ENCODE results near the gene CPT1C. TPM values are rescaled to one million over a fixed set of nuclear protein-coding genes. Genes with fewer than 3 reads are reported as not detected.

Gene CPT1C
- polyA plus RNA-seq, 2 of the 4 experiments (the other 2 are of a cell fraction), result 8.5 to 15.4 TPM

DNA sequence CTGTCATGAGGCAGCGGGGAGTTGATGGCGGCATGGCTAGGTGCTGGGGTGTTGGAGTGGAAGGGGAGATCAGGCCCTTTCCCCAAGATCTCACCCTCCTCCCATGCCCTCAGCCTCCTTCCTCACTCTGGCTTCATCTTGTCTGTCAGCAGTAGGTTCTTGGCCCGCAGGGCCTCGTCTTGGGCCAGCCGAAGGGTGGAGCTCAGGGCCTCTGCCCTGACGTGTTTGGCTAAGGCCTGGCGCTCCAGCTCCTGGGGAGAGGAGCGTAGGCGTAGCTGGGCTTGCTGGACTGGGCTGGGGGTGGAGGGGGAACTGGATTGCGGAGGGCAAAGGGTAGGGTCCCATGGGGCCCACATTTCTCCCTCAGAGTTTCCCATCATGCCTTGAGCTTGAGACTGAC, 49.0 kb downstream of the CPT1C start:
- no peak overlapping the region for H3K27ac ChIP-seq
- CTCF ChIA-PET, result interaction anchor here (1.4 to 1.6 kb wide), 2 partner anchors 12 to 59 kb away, joined by 3 to 6 read pairs; no protein-coding TSS in a partner anchor
- WGBS (ENCODE audit: missing lambda C conversion rate), result 93% methylated on average over 10 of the region's 10 CpGs
- FAIRE-seq, result no peak
- no peaks in the 10 kb centered on the region for H3K4me1 ChIP-seq
- DNase-seq (ENCODE audit: low read depth in 1 of 2, low spot score in 1 of 2), result no peak
- H3K4me3 ChIP-seq, result no peak overlapping the region
- H3K9me3 ChIP-seq, result no peaks in the 10 kb centered on the region
- ATAC-seq, result no peak
- TF ChIP-seq EHMT2 (IDR thresholded peaks at IDR 0.05; ENCODE audit: low read depth) (no peak), POLR2A (IDR thresholded peaks at IDR 0.05; ENCODE audit: low read length) (peak; percentile 22; the same call in 1 of the 2 replicates)
- TF ChIP-seq, protein P1, sequence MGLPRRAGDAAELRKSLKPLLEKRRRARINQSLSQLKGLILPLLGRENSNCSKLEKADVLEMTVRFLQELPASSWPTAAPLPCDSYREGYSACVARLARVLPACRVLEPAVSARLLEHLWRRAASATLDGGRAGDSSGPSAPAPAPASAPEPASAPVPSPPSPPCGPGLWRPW (IDR thresholded peaks at IDR 0.05), result no peak
- no peak overlapping the region for H3K4me2 ChIP-seq
- POLR2A ChIA-PET, result no interaction called here

DNA sequence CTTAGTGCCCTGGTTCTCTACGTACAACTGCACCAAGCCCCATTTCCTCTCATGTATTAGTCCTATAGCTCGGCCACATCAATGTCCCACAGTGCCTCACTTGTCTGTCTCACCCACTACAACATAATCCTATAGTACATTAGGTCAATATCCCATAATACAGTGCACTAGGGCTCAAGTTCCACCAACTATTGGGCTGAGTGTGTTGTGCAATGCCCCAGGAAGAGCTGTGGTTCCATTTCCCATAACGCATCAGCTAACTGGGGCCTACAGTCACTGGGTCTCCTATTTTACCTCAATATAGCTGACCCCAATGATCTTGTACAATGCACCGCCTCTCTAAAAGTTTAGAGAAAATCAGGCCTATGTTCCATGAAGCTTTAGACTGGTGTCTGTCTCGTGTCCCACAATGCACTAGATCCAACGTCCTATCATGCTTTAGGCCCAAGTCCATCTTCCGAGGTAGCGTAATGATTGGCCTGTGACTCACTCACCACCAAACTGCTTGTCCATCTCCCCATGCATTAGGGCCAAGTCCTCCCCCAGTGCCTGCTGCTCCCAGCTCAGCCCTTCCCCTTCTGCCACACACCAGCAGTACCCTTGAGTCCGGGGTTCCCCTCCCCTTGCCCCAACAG, 50.4 kb downstream of the CPT1C start:
- ATAC-seq (no peak), DNase-seq (ENCODE audit: low read depth in 1 of 2, low spot score in 1 of 2) (no peak), FAIRE-seq (no peak)
- ChIA-PET CTCF (interaction anchor here (0.8 to 1.6 kb wide), 7 partner anchors 12 to 69 kb away, joined by 3 to 6 read pairs (median 3); partner anchors contain the start of gene PRMT1), POLR2A (no interaction called here)
- no peak overlapping the region for H3K27ac ChIP-seq
- no peak overlapping the region for H3K4me3 ChIP-seq
- no peak overlapping the region for H3K4me2 ChIP-seq
- no peaks in the 10 kb centered on the region for H3K4me1 ChIP-seq
- no peaks in the 10 kb centered on the region for H3K9me3 ChIP-seq
- 78% methylated on average over 9 of the region's 9 CpGs for WGBS (ENCODE audit: missing lambda C conversion rate)
- TF ChIP-seq TP53 (CRISPR knock-in tag; IDR thresholded peaks at IDR 0.05) (no peak), CEBPB (IDR thresholded peaks at IDR 0.05) (0 out of 4 replicates have a peak, but pooled peaks of 1 of the 2 experiments have one; percentile 31)

DNA sequence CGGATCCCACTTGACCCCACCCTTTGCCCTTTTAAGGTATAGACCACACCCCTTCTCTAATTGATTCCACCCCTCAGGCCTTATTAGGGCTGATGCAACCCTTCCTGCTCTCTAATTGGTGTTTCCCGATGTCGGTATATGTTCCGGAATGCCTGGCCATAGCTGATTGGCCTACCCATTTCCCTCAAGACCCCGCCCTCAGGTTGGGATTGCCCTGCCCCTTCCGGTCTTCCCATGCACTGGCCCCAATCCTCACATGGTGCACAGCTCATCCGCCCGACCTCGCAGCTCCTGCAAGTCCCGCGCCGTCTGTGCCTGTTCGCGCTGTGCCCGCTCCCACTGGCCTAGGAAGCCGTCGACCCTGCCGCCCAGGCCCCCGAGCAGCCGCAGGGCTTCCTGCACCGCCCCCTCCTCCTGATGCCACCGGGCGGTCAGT, 54.0 kb downstream of the CPT1C start:
- Histone ChIP-seq H3K27ac (no peak overlapping the region), H3K4me1 (no peaks in the 10 kb centered on the region), H3K9me3 (no peaks in the 10 kb centered on the region), H3K4me3 (no peak overlapping the region), H3K4me2 (no peak overlapping the region)
- CTCF ChIA-PET, result no interaction called here
- FAIRE-seq (no peak), DNase-seq (ENCODE audit: low read depth in 1 of 2, low spot score in 1 of 2) (peak in 1 of 2 experiments; percentile 52), ATAC-seq (peak in 1 of 2 experiments; percentile 24; a peak in 3 of 6 replicates)
- 88% methylated on average over 23 of the region's 23 CpGs for WGBS (ENCODE audit: missing lambda C conversion rate)
- TF ChIP-seq REST (IDR thresholded peaks at IDR 0.05), result no peak
- no peak for TF ChIP-seq HMGXB4 (CRISPR knock-in tag; IDR thresholded peaks at IDR 0.05; ENCODE audit: borderline replicate concordance)
- no peak for TF ChIP-seq CHD2 (IDR thresholded peaks at IDR 0.05; ENCODE audit: low read length, partially characterized antibody)
- TF ChIP-seq CHD4 (IDR thresholded peaks at IDR 0.05; ENCODE audit: borderline replicate concordance), result no peak
- TF ChIP-seq TP53 (CRISPR knock-in tag; IDR thresholded peaks at IDR 0.05), result no peak
- no peak for TF ChIP-seq EHF (CRISPR knock-in tag; IDR thresholded peaks at IDR 0.05)
- TF ChIP-seq SREBF2 (IDR thresholded peaks at IDR 0.05), result no peak
- no peak for TF ChIP-seq MAZ (IDR thresholded peaks at IDR 0.05; ENCODE audit: borderline replicate concordance, low read depth, low read length)
- no peak for TF ChIP-seq CBX2 (IDR thresholded peaks at IDR 0.05; ENCODE audit: borderline replicate concordance, low read depth)
- TF ChIP-seq, protein P2, sequence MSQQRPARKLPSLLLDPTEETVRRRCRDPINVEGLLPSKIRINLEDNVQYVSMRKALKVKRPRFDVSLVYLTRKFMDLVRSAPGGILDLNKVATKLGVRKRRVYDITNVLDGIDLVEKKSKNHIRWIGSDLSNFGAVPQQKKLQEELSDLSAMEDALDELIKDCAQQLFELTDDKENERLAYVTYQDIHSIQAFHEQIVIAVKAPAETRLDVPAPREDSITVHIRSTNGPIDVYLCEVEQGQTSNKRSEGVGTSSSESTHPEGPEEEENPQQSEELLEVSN (IDR thresholded peaks at IDR 0.05; ENCODE audit: borderline replicate concordance, low read depth), result no peak
- no peak for TF ChIP-seq FOSL2 (IDR thresholded peaks at IDR 0.05)
- TF ChIP-seq FOSL2 (CRISPR knock-in tag; IDR thresholded peaks at IDR 0.05), result no peak
- TF ChIP-seq, protein P1 (IDR thresholded peaks at IDR 0.05), result no peak
- TF ChIP-seq, protein P3, sequence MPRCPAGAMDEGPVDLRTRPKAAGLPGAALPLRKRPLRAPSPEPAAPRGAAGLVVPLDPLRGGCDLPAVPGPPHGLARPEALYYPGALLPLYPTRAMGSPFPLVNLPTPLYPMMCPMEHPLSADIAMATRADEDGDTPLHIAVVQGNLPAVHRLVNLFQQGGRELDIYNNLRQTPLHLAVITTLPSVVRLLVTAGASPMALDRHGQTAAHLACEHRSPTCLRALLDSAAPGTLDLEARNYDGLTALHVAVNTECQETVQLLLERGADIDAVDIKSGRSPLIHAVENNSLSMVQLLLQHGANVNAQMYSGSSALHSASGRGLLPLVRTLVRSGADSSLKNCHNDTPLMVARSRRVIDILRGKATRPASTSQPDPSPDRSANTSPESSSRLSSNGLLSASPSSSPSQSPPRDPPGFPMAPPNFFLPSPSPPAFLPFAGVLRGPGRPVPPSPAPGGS (IDR thresholded peaks at IDR 0.05), result no peak
- TF ChIP-seq GATA3 (IDR thresholded peaks at IDR 0.05; ENCODE audit: borderline replicate concordance), result no peak
- TF ChIP-seq, protein P4, sequence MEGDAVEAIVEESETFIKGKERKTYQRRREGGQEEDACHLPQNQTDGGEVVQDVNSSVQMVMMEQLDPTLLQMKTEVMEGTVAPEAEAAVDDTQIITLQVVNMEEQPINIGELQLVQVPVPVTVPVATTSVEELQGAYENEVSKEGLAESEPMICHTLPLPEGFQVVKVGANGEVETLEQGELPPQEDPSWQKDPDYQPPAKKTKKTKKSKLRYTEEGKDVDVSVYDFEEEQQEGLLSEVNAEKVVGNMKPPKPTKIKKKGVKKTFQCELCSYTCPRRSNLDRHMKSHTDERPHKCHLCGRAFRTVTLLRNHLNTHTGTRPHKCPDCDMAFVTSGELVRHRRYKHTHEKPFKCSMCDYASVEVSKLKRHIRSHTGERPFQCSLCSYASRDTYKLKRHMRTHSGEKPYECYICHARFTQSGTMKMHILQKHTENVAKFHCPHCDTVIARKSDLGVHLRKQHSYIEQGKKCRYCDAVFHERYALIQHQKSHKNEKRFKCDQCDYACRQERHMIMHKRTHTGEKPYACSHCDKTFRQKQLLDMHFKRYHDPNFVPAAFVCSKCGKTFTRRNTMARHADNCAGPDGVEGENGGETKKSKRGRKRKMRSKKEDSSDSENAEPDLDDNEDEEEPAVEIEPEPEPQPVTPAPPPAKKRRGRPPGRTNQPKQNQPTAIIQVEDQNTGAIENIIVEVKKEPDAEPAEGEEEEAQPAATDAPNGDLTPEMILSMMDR (IDR thresholded peaks at IDR 0.05), result no peak
- TF ChIP-seq MYC (IDR thresholded peaks at IDR 0.05; ENCODE audit: borderline replicate concordance, low read length), result no peak
- no peak for TF ChIP-seq FOSB (CRISPR knock-in tag; IDR thresholded peaks at IDR 0.05)
- no peak for TF ChIP-seq JUNB (IDR thresholded peaks at IDR 0.05)
- TF ChIP-seq MAFK (IDR thresholded peaks at IDR 0.05; ENCODE audit: partially characterized antibody), result no peak
- POLR2A ChIA-PET, result interaction anchor here (0.6 kb wide), 1 partner anchor 14 kb away, joined by 3 read pairs; no protein-coding TSS in a partner anchor
